Measurements from ENCODE around the gene GLTP.

GLTP gene

DNA sequence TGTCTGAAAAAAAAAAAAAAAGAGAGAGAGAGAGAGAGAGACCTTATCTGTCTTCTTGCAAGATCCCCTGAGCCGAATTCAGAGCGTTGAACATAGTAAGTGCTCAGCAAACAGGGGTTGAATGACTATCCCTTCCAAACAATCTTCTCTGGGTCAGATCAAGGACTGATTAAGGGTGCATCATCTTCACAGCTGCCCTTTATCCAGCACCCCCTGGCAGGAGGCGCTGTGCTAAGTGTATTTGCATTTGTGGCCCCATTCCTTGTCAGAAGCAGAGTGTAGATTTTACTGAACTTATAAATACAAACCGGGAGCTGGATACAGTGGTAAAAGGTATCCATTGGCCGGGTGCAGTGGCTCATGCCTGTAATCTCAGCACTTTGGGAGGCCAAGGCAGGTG, 38.3 kb downstream of the GLTP start:
- DNase-seq (ENCODE audit: low spot score) = no peak

DNA sequence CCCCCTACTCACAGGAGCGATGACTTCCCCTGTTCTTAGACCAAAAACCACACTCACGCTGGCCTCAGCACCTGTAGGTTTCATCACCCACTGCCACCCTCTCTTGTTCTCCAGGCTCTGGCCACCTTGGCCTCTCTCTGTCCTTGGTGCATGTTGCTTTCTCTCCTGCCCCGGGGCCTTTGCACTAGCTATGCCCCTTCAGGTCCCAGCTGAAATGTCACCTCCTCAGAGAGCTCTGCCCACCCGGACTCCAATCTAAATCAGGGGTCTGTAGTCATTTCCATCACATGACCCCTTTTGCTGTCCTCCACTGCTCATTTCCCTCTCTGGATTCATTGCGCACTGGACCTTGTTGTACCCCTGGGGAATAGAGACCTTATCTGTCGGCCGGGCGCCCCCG, 39.0 kb downstream of the GLTP start:
- DNase-seq (ENCODE audit: low spot score) = no peak

DNA sequence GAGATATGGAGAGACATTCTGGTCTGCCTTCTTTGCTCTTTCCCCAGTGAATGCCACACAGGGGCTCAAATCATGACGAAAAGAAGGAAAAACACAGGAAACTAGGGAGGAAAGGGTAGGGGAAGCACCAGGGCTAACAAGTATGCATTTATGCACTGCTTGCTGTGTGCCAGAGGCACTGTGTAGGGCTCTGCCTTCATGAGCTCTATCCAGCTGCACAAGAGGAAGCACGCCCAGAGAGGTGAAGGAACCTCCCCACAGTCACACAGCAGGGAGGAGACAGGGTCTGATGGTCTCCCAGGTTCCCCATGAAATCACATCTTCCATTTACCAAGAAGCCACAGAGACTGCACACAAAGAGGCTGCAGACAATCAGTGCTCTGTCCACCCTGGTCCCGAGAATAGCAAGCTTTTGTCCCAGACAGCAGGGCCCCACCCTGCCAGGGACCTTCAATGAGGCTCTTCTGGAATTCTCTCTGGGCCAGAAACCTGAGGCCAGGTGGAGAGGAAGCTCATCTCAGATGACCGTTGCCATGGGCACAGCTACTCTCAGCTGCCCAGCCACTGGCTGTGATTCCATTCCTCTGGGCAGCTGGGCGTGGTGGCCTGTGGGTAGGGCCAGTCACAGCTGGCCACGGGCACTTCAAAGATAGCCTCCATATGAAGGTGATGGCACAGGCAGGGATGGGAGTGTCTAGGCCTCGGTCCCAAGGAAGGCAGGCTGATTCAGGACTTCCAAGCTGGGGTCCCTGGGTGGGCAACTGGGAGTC, 39.9 kb downstream of the GLTP start:
- no peak for DNase-seq (ENCODE audit: low spot score)

DNA sequence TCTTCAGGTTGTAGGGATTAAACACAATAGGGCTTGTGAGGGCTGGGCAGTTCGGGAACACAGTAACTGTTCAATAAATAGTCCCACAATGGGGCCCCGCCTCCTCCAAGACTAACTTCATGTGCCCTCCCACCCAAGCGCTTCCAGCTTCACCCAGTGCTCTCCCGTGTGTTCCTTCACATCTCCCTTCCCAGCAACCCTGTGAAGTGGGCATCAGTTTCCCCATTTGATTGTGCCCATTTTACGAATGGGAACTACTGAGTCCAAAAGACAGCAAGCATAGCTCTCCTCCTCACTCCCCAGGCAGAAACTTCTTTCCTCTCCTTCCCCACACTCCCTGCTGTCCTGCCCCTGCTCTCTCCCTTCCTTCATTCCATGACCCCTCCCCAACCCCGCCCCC, 40.9 kb downstream of the GLTP start:
- DNase-seq (ENCODE audit: low spot score) = no peak

DNA sequence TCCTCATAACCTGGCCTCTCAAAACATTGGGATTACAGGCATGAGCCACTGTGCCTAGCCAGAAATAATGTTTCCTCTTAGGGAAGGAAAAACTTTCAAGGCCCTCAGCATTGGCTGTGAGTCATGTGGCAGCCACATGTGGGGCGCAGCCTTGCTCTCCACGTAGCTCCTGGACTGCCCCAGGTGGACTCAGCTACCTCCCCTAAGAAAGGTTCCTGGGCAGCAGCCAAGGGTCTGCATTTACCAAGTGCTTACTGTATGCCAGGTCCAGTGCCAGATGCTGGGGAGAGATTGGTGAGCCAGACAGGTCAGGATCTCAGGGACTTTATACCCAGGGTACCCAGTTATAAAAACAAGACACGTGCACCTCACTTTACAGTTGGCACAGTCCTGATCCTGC, 43.4 kb downstream of the GLTP start:
- DNase-seq (ENCODE audit: low spot score) = no peak

DNA sequence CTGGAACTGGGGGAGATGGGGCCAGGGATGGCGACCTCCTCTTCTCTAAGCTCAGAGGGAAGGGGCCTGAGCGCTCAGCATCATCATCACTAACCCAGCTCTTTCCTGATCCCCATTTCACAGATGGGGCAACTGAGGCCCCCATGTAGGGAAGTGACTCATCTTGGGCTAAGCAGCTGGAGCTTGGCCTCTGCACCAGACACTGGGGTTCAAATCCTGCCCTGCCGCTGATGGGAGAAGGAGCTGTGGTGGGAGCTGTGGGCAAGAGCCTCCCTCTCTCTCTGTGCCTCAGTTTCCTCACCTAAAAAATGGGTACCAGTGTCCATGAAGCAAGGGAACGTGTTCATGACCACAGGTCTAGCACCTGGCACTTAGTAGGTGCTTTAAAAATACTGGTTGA, 44.5 kb downstream of the GLTP start:
- no peak for DNase-seq (ENCODE audit: low spot score)

DNA sequence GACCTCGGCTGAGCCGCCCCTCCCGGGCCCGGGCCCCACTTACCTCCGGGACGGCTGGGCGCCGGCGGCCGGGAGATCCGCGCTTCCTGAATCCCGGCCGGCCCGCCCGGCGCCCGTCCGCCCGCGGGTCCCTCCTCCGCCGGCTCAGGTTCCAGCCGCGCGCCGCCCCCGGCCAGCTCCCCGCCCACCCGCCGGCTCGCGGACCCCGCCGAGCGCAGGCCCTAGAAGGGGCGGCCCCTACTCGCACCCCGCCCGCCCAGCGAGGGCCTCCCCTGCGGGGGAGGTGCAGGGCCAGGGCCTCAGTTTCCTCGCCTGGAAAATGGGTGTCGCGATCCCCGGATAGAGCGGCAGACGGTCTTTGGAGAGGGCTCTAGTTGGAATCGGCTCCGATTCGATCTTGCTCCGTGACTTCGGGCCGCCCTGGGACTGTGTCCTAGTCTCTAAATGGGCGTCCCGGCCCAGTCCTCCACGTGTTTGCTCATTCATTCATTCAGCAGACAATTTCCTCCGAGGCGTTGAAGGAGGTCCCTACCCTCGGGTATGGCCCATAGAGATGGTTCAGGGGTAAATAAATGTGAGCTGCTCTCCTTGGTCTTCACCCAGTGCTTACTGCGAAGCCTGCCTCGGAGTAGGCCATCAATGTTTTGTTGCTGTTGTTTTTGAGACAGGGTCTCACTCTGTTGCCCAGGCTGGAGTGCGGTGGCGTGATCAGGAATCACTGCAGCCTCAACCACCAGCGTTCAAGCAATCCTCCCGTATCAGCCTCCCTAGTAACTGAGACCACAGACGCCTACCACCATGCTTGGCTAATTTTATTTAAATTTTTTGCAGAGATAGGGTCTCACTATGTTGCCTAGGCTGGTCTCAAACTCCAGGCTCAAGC, 46.8 kb downstream of the GLTP start, which contains the start of gene TRPV4:
Gene TRPV4 (minus strand): TSS at position 92 of the 883 bp plus-strand sequence. CDS start 18,602 bp downstream, outside the sequence.
- peak; percentile 82 for DNase-seq (ENCODE audit: low spot score)

DNA sequence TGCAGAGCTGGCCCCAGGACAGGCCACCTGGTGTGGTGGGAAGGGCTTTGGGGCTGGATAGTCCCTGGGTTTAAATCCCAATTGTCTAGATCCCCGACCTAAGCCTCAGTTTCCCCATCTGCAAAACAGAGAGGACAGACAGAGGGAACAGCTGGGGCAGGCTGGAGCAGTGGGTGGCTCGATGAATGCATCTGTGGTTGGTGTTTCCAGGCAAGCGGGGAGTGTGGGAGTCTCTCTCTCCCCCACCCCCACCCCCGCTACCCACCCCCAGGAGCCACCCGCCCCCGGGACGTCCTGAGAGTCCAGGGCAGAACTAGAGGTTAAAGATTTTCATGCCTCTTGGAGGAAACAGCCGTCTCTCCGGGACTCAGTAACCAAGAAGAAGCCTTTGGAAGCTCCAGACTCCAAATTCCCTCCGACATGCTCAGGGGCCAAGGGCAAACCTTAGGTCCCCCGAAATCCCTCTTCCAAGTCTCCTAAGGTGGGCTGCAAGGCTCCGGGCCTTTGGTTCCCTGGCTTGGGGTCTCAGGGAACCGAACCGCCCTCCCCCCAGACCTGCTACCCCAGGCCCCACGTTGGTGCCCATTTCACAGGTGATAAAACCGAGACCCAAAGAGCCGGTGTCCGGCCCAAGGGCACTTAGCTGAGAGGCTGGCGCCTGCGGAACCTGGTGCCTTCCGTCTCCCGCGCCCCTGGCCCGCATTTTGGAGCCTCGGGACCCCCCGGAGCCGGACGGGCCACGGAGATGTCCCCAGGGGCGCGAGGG, 47.6 kb downstream of the GLTP start:
- no peak for DNase-seq (ENCODE audit: low spot score)

DNA sequence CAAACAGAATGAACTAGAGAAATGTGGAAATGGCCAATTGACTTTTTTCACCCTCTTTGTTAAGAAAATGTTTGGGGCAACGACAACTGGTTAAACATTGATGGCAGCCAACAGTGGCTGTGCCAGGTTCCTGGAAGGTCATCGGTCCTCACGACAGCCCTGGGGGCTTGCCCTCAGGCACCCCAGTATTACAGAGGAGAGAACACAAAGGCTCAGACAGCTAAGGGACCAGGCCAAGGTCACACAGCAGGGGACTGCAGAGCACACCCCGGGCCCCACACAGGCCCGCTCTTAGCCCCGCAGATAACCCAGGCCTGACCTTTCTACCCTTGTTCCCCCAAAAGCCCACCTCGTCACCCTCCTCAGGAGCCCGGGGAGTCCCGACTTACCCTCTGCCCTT, 48.4 kb downstream of the GLTP start:
- no peak for DNase-seq (ENCODE audit: low spot score)

DNA sequence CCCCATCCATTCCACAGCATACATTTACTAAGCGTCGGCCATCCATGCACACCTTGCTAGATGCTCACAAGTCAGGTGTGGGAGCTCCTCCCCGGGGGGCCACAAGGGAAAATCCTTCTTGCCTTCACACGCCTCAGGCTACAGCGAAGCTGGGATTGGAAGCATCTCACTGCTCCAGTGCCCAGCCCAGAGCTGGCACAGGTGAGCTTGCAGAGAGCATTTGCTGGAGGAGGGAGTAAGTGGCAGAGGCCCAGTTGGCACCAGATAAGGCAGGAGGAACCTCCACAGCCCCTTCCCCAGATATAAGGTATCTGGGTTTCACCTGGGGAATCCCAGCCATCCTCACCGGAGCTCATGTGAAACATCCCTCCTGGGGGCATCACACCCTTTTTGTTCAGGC, 49.0 kb downstream of the GLTP start:
- no peak for DNase-seq (ENCODE audit: low spot score)

DNA sequence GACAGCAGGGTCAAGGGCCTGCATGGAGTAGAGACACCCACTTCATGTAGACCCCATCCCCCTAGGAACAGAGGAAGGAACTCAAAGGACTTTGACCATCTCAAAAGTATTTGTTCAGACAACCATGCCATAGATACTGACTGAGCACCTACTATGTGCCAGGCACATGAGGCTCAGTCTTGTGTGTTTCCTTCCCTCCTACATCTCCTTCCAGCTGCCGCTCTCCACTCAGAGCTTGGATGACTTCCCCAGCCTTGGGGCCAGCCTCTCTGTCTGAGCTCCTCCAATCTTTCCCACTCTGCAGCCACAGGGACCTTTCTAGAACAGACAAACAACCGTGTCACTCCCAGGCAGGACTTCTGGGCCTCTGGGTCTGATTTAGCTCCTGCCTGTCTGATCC, 49.6 kb downstream of the GLTP start:
- DNase-seq (ENCODE audit: low spot score) = no peak

DNA sequence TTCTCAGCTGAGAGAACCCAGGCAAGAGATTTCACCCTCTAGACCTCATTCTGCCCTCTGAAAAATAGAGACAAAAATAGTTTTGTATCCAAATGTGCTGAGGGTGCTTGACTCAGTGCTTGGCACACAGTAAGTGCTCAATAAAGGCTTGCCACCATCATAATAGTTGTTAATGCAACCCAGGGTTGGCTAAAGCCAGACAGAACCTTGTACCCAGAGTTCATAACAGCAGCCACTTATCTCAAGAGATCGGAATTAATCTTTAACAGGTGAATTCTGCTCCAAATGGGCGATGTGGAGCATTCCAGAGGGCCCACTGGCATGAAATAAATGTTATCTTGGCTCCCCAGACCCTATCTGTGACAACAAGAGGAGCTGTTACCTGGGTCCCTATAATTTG, 50.1 kb downstream of the GLTP start:
- no peak for DNase-seq (ENCODE audit: low spot score)

DNA sequence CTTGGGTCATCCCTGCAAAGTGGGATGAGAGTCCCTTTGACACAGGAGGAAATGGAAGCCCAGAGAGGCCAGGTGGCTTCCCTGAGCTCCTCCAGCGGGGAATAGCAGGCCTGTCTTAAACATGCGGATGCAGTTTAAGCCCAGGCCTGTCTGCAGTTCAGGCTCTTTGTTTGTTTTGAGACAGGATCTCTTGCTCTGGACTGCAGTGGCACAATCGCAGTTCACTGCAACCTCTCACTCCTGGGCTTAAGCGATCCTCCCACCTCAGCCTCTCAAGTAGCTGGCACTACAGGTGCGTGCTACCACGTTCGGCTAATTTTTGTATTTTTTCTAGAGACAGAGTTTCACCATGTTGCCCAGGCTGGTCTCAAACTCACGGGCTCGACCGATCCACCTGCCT, 50.7 kb downstream of the GLTP start:
- DNase-seq (ENCODE audit: low spot score) = no peak

DNA sequence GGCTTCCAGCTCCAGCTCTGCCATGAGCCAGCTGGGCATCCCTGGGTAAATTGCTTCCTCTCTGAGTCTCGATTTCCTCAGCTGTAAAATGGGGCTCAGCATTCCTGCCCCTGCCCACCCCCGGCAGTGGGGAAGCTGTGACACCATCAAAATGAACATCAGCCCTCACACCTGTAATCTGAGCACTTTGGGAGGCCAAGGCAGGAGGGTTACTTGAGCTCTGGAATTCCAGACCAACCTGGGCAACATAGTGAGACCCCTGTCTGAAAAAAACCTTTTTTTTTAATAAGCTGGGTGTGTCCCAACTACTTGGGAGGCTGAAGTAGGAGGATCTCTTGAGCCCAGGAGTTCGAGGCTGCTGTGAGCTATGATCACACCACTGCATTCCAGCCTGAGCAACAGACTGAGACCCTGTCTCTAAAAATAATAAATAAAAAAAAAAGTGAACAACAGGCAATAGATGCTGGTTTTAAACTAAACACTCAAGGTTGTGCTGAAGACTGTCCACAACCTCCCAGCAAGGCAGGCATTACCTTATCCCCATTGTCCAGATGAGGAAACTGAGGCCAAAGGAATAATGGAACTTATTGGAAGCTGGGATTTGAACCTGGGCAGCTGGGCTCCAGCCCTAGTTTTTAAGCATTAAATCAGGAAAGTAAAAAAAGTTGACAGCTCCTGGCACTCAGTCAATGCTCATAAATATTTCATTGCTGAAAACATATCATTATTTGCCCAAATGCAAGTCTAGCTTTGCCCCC, 51.4 kb downstream of the GLTP start:
- no peak for DNase-seq (ENCODE audit: low spot score)

DNA sequence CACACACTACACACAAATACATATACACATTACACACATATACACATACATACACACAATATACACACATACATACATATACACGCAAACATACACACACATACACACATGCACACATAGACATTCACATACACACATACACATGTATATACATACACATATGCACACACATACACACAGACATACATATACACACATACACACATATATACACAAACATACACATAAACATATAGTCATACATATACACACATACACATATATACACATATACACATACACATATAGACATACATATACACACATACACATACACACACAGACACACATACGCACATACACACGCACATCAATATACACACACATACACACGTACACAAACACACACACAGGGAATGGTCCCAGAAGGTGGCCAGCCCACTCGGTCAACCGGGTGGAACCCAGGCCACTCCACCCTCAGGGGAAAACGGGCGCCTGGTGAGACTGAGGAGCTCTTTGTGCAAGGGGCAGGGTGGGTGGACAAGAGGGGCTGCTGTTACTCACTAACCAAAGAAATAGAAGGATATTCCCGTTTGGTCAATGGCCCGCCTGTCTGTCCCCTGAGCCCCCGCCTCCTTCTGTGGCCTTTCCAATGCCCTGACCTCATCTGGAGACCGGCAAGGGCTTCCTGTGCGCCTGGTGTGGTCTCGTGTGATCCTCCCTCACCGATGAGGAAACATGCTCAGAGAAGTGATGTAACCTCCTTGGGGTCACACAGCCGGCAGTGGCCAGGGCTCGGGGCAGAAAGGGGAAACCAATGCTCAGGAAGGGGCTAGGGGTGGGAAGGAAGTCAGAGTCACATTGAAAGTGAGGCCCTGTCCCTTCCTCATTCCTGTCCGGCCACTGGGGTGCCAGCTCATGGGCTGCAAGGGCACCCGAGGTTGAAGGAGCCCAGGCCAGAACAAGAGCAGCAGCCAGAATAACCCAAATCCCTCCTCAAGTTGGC, 52.5 kb downstream of the GLTP start:
- no peak for DNase-seq (ENCODE audit: low spot score)

DNA sequence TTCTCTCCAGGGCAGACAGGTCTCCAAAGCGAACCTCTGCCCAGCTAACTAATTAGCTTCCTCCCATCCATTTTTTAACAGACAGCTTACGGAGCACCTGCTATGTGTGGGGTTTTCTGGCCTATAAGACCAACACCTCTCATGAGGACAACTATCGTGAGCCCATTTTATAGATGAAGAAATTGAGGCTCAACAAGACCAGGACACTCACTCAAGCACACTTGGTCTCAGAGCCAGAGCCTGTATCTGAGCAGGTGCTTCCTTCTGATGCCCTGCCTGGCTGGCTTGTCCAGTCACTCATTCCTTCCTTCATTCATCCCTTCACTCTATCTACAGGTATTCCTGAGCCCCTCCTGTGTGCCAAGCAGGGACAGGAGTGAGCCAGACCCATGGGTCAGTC, 53.3 kb downstream of the GLTP start:
- no peak for DNase-seq (ENCODE audit: low spot score)

DNA sequence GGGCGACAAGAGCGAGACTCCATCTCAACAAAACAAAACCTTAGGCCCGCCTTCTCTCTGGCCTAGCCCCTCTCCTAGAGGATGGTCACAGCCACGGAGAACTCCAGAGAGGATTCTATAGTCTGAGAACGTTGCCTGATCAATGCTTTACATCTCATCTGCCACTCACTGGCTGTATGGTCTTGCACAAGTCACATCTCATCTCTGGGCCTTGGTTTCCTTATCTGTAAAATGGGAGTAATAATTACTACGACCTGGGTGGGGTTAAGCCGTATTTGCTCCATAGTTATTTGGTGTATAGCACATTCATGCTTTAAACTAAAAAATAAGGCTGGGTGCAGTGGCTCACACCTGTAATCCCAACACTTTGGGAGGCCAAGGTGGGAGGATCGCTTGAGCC, 55.6 kb downstream of the GLTP start:
- no peak for DNase-seq (ENCODE audit: low spot score)

DNA sequence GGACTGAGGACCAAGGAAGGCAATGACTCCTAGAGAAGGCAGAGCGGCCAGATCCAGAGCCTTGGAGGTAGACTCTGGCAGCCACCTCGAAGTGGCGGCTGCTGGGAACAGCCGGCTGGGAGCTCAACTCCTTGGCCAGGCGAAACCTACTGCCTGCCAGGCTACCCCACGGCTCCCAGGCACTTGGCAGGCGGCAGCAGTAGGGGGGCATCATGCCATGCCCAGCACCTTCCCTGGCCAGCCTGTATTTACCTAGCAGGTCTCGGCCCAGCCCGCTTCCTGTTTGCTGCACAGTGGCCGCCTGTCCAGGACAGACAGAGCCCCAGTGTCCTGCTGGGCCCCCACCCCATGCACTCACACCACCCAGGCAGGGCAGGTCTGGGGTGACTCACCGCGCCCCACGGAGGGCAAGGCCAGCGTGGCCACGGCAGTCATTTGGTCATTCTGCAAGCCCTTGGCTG, 57.4 kb downstream of the GLTP start:
- no peak for DNase-seq (ENCODE audit: low spot score)

DNA sequence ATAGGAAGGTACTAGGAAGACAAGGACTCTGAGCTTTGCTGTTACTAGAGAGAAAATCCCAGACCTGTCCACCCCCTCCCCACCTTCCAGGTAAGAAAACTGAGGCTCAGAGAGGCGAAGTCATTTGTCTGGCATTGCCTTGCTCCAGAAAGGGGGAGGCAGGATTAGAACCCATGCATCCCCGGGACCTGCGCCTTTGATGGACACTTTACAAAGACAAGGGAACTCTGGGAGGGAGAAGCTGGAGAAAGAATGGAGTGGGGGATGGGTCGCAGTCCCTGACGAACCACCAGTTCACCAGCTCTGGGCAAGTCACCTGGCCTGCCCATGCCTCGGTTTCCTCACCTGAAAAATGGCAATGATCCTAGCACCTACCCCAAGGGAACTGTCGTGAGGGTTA, 57.9 kb downstream of the GLTP start:
- DNase-seq (ENCODE audit: low spot score) = no peak

DNA sequence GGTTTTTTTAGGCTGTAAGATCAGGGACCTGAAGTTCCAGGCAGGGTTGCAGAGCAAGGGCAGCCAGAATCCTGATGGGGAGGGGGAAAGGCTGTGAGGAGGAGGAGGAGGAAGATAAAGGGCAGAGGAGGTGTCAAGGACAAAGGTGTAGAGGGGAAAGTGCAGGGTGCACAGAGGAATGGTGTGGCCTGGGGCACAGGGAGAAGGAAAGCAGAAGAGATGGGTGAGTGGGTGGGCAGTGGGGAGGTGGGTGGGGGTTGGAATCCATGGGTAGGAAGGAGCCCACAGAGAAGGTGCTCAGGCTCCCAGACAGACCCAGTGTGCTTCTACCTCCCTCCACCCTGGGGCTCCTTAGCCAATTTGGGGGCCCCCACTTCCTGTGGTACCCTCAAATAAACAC, 58.4 kb downstream of the GLTP start:
- DNase-seq (ENCODE audit: low spot score) = no peak
